ENCODE measurements around the gene PDE1C.

PDE1C gene

DNA sequence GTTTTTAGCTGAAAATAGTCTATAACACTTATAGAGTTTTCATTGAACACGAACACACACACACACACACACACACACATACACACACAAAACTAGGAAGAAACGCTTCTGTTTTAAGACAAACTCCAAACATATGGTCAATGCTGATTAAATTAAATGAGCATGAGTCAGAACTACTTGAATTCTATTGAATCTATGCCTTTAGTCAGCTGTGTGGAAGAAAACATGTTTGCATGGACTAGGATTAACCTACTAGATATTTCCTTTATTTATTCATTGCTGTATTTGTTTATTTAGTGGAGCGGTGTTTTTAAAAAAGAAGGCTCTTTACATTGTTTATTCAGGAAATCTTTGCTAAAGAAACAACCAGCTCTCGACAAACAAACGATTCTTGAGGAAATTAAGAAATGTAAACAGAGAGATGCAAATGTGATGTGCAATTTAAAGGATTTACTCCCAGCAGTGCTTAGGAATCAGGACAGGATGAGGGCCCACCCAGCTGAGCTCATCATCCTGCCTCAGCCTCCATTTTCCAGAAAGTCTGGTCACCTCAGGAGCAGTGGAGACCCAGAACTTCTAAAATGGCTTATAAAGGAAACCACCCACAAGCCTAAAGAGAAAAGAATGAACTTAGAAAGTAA, 83.2 kb downstream of the PDE1C start:
- DNase-seq = no peak

GRCh38 chr7:31982962-31983361, 87.2 kb downstream of the PDE1C start:
- DNase-seq = no peak

DNA sequence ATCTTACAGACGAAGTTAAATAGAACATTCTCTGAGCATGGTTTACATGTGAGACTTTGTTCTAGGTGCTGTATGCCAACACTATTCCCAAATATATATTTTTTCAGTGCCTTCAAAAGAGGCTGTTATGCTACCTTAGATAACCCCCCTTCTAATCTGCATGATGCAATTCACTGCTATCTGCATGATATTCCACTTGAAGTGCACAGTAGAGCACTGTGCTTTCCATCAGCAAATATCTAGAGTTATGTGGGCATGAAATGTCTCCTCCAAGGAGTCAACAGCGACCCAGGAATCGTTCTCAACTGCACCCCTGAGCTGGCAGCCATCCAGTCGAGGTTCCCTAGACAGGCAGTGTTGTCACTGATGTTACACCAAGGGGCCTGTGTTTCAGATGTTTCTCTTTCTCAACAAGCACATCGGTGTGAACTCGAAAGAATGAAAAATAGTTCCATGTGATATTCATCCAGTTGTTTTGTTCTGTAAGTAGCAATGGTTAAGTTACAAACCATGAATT, 88.3 kb downstream of the PDE1C start:
- no peak for DNase-seq

- DNase-seq = no peak
These were observed 90.4 kb downstream of the PDE1C start for GRCh38 chr7:31979690-31980330.

DNA sequence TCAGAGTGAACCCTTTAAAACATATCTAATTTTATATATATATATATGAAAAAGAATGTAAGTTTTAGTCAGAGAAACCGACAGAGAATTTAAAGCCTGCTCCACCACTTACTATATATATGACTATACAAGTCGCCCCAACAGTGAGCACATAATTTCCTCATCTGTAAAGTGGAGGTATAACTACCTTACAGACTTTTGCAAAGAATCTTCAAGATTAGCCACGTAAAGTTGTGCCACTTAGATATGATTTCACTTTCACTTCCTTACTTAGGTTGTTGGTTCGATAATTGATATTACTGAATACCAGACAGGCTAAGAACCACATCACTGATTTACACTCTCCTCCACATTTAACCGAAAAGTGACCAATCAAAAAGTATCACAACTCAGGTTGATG, 94.7 kb downstream of the PDE1C start:
- no peak for DNase-seq

DNA sequence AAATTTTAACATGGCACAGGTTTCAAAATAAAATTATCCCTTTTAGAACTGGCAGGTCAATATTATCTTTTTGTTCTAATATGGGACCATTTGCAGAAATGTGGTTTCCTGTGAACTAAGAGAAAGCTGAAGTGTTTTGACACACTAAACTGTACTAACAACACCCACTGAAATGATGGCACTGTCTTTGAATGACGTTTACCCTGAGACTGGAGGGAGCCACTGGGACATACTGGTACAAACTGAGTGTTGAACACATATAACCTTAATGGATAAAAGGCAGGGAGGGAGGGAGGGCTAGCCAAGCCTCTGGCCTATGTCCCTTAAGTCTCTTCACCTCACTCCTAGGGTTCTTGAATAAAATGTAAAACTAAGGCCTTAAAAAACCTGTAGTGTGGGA, 95.9 kb downstream of the PDE1C start:
- no peak for DNase-seq

GRCh38 chr7:31971049-31971667, 99.0 kb downstream of the PDE1C start:
- DNase-seq = no peak

DNA sequence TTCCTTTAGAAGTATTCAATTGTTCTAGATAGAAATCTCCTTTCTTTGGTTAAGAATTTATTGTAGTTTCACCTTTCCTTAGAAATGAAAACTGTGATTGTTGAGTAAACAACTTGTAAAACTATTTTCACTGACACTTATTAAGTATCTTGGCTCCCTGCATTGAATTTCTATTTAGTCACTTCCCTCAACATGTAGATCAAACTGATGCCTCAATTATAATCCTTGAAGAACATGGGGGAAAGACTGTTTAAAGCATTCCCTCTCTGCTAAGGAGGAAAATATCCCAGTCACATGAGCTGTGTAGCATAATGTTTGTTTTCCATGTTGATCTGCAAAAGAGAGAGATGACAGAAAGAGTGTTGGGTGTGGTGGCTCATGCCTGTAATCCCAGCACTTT, 99.7 kb downstream of the PDE1C start:
- DNase-seq = no peak

DNA sequence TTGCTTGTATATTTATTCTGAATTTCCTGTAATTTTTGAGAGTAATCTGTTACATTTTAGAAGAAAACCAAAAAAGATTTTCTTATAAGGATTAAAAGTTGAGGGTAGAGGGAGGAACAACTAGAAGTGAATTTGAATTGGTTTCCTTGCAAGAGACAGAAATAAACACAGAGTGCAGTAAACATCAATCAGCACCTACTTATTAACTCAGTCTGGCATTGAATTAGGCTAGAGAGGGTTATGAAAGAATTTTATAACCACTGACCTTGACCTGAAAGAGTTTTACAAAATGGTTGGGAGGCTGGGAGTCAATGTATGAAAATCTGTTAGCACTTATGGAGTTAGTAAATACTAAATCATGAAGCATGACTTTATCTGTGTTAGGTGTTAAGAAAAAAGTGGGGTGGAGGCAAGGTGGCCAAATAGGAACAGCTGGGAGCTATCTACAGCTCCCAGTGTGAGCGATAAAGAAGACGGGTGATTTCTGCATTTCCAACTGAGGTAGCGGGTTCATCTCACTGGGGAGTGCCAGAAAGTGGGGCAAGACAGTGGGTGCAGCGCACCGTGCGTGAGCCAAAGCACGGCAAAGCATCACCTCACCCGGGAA, 106.5 kb downstream of the PDE1C start:
- DNase-seq = no peak

DNA sequence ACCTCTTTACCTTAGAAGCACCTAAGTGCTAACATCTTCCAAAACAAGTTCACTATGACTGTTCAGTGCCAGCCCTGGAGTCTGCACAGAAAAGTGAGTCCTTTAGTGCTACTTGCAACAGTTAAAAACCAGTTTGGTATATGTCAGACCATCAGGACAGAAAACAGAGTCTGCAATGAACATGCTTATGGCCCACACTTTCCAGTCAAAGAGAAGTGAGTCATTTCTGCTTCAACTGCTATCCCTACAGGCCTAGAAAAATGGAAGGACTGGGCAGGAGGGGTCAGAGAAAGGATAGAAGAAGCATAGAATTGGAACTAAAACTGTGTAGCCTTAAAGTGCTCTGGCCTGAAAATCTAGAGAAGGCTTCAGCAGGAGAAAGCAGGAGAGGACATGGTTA, 108.0 kb downstream of the PDE1C start:
- no peak for DNase-seq

DNA sequence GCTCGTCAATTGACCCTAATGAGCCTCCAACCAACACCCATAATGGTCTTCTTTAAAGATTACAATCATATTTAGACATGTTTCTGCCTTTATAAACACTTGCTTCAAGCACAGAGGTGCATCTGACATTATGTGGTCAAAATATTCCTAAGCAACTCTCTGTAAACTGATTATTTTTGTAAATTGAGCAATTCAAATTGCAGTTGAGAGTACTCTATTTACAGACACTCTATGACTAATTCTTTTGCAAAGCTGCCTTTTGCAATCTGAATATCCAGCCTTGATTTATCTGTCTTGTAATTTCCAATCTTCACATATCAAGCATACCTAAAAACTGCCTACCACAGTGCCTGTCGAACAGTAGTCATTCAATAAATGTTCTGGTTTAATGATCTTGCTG, 112.0 kb downstream of the PDE1C start:
- no peak for DNase-seq

GRCh38 chr7:31957756-31958155, 112.5 kb downstream of the PDE1C start:
- no peak for DNase-seq

DNA sequence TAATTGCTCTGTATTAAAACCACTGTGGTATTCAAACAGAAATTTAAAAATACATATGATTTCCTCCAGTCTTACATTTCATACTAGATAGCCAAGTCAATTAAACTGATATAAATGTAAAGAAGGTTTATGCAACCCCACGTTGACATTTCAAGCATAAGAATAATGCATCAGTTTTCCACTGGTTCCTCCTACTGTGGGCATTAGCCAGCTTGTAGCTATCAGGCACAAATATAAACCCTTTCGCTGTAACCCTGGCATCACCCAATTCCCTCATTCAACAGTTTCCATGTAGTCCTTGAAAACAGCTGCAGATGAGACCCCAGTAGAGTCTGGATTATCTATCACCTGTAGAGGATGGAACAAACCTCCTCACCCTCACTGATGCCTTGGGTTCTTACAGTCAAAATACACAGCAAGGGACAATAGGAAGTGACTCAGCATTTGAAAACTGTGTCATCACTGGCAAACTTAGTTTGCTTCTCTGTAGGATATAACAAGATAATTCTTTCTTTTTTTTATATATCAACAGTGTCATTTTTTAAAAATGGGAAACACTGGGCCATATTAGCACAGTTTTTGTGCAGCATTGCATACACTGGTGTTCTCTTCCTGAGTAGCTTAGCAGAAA, 113.0 kb downstream of the PDE1C start:
- no peak for DNase-seq

- no peak for DNase-seq
These were observed 114.6 kb downstream of the PDE1C start for GRCh38 chr7:31955641-31956040.

- no peak for DNase-seq
These were observed 115.2 kb downstream of the PDE1C start for GRCh38 chr7:31955021-31955420.

DNA sequence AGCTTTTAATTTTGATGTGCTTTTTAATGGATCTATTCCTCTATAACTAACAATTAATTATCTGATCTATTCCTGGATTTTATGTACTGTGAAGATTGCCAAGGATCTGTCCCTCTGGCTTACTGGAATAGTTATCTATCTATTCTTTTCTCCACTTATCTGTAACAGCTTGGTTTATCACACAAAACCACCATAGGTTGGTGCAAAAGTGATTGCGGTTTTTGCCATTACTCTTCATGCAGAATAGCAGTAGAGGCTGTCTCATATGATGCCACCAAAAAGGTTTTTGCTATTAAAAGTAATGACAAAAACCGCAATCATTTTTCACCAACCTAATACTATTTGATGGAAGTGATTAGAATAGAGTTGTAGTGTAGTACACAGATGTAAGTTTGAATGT, 115.7 kb downstream of the PDE1C start:
- no peak for DNase-seq

- DNase-seq = no peak
These were observed 116.8 kb downstream of the PDE1C start for GRCh38 chr7:31953432-31953831.

DNA sequence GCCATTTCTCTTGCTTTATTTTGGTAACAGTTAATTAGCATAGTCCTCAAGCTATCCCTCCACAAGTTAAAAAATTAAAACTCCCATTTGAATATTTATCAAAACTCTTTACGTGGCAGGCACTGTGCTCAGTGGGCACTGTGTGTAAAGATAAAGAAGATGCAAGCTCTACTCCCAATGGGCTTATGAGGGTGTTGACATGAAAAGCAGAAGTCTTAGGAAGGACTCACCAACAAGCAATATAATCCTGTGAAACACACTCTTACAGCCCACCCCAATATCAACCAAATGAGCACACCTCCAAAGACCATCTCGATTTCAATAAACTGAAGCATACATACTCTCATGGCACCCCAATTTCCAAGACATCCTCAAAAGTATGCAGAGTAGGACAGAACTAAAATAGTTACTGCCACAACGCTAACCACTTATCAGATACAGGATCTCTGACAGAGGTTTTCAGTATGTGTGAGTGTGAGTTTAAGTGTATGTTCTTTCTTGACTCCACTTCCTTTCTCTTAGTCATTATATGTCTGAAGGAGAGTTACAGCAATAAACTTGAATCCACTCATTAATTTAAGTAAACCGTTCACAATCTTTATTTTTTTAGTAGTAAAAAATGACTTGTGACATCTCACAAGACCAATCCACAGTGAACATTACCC, 120.0 kb downstream of the PDE1C start:
- no peak for DNase-seq

- DNase-seq = no peak
These were observed 122.2 kb downstream of the PDE1C start for GRCh38 chr7:31948029-31948428.

DNA sequence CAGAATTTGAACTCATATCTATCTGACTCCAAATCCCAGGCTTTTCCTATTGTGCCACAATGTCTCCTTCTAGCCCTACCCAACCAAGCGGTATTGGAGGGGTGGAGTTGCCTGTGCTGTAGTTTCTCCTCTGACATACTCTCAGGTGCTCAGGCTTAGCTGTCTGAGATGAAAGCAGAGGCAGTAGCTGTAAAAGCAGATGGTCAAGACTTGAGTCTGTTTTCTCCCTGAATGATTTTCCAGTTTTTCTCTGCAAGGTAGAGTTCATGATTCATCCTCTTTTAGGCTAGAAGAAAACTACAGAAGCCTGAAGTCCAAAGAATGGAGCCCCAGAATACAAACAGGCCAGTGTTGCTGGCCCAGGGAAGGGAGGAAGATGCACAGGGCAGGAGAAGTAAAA, 130.0 kb downstream of the PDE1C start:
- no peak for DNase-seq

GRCh38 chr7:31939076-31939475, 131.1 kb downstream of the PDE1C start:
- DNase-seq = no peak

GRCh38 chr7:31938650-31939049, 131.6 kb downstream of the PDE1C start:
- DNase-seq = no peak

- no peak for DNase-seq
These were observed 132.2 kb downstream of the PDE1C start for GRCh38 chr7:31937982-31938381.
